K562 (cell line): ENCODE results near the gene ANGEL2. TPM values are rescaled to one million over a fixed set of nuclear protein-coding genes. Genes with fewer than 3 reads are reported as not detected.
A peak's percentile ranks its signal among the peaks of the same experiment; 100 is the strongest.

ENCODE experiments used
- HIVEP1 ChIP-seq: fragments of 250-450 bp; sonication (Bioruptor Pico); IDR thresholded peaks from 2 replicates; pipeline ENCODE4 v1.4.0; 2020; ENCODE audit warnings: mild to moderate bottlenecking
- HMG20A ChIP-seq: fragments of 450-650 bp; formaldehyde crosslinking; conservative IDR thresholded peaks from 2 replicates; pipeline ENCODE4 v1.4.0; 2020; ENCODE audit warnings: mild to moderate bottlenecking, mixed read lengths
- L3MBTL2 ChIP-seq: fragments of 450-650 bp; IDR thresholded peaks from 2 replicates; pipeline ENCODE4 v1.6.1; 2016; ENCODE audit warnings: mild to moderate bottlenecking, moderate library complexity
- NFIC ChIP-seq: fragments of 450-650 bp; IDR thresholded peaks from 2 replicates; pipeline ENCODE4 v1.6.1; 2017; ENCODE audit warnings: mild to moderate bottlenecking, inconsistent platforms
- PPARD ChIP-seq: fragments of 250-450 bp; sonication (Bioruptor Pico); IDR thresholded peaks from 2 replicates; pipeline ENCODE4 v1.8.0; 2022; ENCODE audit warnings: inconsistent platforms, mild to moderate bottlenecking, moderate library complexity
- SMAD3 ChIP-seq: fragments of 450-650 bp; formaldehyde crosslinking; conservative IDR thresholded peaks from 2 replicates; pipeline ENCODE4 v1.4.0; 2020; ENCODE audit warnings: mild to moderate bottlenecking
- WHSC1 ChIP-seq: IDR thresholded peaks from one replicate; pipeline ENCODE4 v1.6.1; 2012; ENCODE audit warnings: low read length, control low read depth, inconsistent platforms
- ZBTB40 ChIP-seq, 2 experiments: fragments of 450-650 bp in 1 of 2; sonication (generic) in 1 of 2; formaldehyde crosslinking in 1 of 2; IDR thresholded peaks; 2 replicates each; pipeline versions ENCODE4 v1.7.1 to v1.9.0; 2016 to 2022; ENCODE audit warnings: inconsistent platforms in 1 of 2, mild to moderate bottlenecking in 1 of 2, missing genetic modification reagents in 1 of 2
- ZBTB43 ChIP-seq: sonication (generic); formaldehyde crosslinking; IDR thresholded peaks from 2 replicates; pipeline ENCODE4 v1.8.0; 2023; ENCODE audit warnings: mild to moderate bottlenecking, missing genetic modification reagents
- ZNF277 ChIP-seq: fragments of 250-450 bp; sonication (Bioruptor Pico); IDR thresholded peaks from 2 replicates; pipeline ENCODE4 v1.8.0; 2022; ENCODE audit warnings: inconsistent platforms, mild to moderate bottlenecking, moderate library complexity, borderline replicate concordance
- ZNF431 ChIP-seq: sonication (generic); formaldehyde crosslinking; IDR thresholded peaks from 2 replicates; pipeline ENCODE4 v1.8.0; 2022; ENCODE audit warnings: mild to moderate bottlenecking, missing genetic modification reagents
- ZNF707 ChIP-seq: fragments of 250-450 bp; sonication (Bioruptor Pico); conservative IDR thresholded peaks from 2 replicates; pipeline ENCODE4 v1.8.0; 2022; ENCODE audit warnings: inconsistent platforms, mild to moderate bottlenecking, moderate library complexity
- polyA plus RNA-seq, 8 experiments: library from polyadenylated mRNA; depleted of rRNA in 4 of 8; stranded (reverse) in 5 of 8; unstranded in 3 of 8; fragments of >200 nt; fragmentation: Nextera tagmentation in 2 of 8; fragmentation: Illumina TruSeq in 1 of 8; extraction: Ambion mirVana in 2 of 8; extraction: Trizol in 1 of 8; gene quantifications; 2 replicates each; pipeline versions ENCODE4 v1.2.1 to v1.2.3, GENCODE V29; 2011 to 2014; ENCODE audit warnings: inconsistent platforms in 1 of 8, missing spikeins in 1 of 8
- total RNA-seq, 7 experiments: library from RNA; depleted of rRNA in 6 of 7; stranded (reverse); fragments of >200 nt in 6 of 7; fragmentation: Illumina TruSeq in 2 of 7; extraction: Trizol in 2 of 7; gene quantifications; 2 replicates each; pipeline versions ENCODE4 v1.2.1 to v1.2.3, GENCODE V29; 2011 to 2021; ENCODE audit warnings: low replicate concordance in 1 of 7
- TF ChIP-seq, protein P1 (sequence below): IDR thresholded peaks from 2 replicates; pipeline ENCODE4 v1.6.1; 2016; ENCODE audit warnings: missing genetic modification characterization, missing compliant biosample characterization

ANGEL2 gene
- total and polyA plus RNA-seq, 9 of the 15 experiments (the other 6 are each of a cell fraction or from before 2014, with no cell fraction given) = 6.8 to 34.6 (median 26.2) TPM

DNA sequence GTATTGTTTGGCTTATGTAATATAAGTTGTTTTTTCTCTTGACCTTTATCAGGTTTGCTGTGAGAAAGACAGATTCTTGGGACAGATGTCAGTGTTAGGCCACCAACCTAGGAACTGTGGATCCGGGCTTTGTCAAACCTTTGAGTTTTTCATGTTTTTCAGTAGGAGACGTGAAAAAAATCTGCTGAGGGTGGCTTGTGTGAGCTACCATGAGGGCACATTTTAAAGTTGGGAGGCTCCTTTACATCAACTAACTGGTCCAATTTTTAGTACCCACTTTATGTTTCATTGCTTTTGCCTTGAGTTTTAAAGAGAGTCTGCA lies 36.2 kb upstream of the ANGEL2 start (continued):
- TF ChIP-seq ZNF431 (CRISPR knock-in tag) = no peak; the same call in 1 of the 2 replicates
- no peak for TF ChIP-seq SMAD3 (CRISPR knock-in tag)
- TF ChIP-seq HMG20A (CRISPR knock-in tag) = 0 out of 2 replicates have a peak, but pooled peaks have one; percentile 19
- TF ChIP-seq NFIC = no peak
- TF ChIP-seq, protein P1, sequence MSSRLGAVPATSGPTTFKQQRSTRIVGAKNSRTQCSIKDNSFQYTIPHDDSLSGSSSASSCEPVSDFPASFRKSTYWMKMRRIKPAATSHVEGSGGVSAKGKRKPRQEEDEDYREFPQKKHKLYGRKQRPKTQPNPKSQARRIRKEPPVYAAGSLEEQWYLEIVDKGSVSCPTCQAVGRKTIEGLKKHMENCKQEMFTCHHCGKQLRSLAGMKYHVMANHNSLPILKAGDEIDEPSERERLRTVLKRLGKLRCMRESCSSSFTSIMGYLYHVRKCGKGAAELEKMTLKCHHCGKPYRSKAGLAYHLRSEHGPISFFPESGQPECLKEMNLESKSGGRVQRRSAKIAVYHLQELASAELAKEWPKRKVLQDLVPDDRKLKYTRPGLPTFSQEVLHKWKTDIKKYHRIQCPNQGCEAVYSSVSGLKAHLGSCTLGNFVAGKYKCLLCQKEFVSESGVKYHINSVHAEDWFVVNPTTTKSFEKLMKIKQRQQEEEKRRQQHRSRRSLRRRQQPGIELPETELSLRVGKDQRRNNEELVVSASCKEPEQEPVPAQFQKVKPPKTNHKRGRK (tag) = no peak
- TF ChIP-seq WHSC1 = no peak
- no peak for TF ChIP-seq ZNF277 (CRISPR knock-in tag)
- TF ChIP-seq L3MBTL2 = no peak
- no peak for TF ChIP-seq ZBTB40 (IDR thresholded peaks at IDR 0.05)
- no peak for TF ChIP-seq ZBTB40 (CRISPR knock-in tag; IDR thresholded peaks at IDR 0.05)
- TF ChIP-seq ZNF707 (CRISPR knock-in tag) = no peak
- no peak for TF ChIP-seq PPARD (CRISPR knock-in tag)
- TF ChIP-seq ZBTB43 (CRISPR knock-in tag) = no peak
- TF ChIP-seq HIVEP1 (CRISPR knock-in tag) = no peak
